Measurements from ENCODE around the gene TP53I13.

TP53I13 gene

DNA sequence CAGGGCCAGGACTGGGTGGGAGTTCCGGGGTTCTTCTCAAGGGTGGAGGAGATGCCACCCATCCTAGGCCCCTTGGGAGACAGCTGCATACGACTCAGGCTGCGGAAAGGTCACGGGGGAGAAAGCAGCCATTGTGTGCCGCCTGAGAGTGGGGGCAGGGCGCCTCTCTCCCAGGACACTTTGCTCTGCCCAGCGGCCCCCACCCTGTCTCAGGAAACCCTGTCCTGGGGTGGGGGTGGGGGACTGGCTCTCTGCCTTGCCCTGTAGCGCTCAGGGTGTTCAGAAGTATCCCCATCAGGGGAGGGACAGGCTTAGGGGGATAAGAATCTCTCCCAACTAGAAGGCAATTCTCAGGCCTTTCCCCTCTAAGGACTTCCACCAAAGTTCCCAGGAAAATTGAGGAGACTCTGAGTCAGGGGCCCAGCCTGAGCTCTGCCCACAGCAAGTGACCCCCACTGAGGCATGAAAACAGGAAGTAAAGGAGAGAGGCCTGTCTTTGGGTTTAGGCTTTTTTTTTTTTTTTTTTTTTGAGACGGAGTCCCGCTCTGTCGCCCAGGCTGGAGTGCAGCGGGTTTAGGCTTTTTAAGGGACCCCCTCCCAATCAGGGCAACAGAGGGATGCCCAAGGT lies 16.1 kb downstream of the TP53I13 start:
- peak overlapping the region; percentile 24 for H3K9ac ChIP-seq (ENCODE audit: low read depth, low read length)

DNA sequence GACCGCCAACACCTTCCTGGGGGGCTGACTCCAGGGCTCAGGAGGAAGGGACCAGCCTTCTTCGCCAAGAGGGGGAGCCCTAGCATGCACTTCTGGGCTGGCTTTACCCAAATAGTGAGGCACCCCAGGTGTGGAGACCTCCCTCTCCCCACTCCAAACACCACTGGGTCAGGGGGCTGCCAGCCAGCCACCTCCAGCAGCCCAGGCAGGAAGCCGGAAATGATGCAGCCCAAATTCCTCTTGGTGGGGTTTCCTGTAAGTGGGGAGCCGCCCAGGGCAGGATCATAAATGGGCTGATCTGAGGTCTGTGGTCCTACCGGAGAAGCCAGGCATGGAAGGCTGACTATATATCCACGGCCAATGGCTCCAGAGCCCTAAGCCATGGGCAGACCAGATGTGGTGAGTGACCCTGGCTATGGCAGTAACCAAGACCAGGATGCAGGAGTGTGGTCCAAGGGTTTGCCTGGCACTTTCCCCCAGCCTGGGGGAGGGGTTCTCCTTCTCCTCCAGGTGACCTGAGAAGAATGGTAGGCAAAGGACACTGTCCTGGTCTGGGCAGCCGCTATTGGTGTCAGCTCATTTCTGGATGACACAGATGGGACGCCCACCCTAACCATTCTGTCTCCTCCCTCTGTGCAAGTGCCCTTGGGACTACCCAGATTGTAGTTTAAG lies 16.7 kb downstream of the TP53I13 start:
- Histone ChIP-seq H3K36me3 (ENCODE audit: control insufficient read depth, insufficient read depth, low read length) (peaks cover 3% of the 10 kb centered on the region), H3K9ac (ENCODE audit: low read depth, low read length) (no peak overlapping the region), H3K4me1 (ENCODE audit: control insufficient read depth, insufficient read depth, low read length) (peaks cover 13% of the 10 kb centered on the region), H3K27me3 (ENCODE audit: control insufficient read depth, insufficient read depth, low read length) (peaks cover 16% of the 10 kb centered on the region), H3K9me3 (ENCODE audit: control insufficient read depth, insufficient read depth, low read length) (no peaks in the 10 kb centered on the region), H3K4me3 (ENCODE audit: low read depth, low read length) (no peak overlapping the region)

More for the DNA sequence above, 16.1 kb downstream of the TP53I13 start:
- no peak overlapping the region for H3K4me3 ChIP-seq (ENCODE audit: low read depth, low read length)
- H3K9me3 ChIP-seq (ENCODE audit: control insufficient read depth, insufficient read depth, low read length), result no peaks in the 10 kb centered on the region
- H3K4me1 ChIP-seq (ENCODE audit: control insufficient read depth, insufficient read depth, low read length), result peaks cover 9% of the 10 kb centered on the region
- H3K27me3 ChIP-seq (ENCODE audit: control insufficient read depth, insufficient read depth, low read length), result peaks cover 11% of the 10 kb centered on the region
- H3K36me3 ChIP-seq (ENCODE audit: control insufficient read depth, insufficient read depth, low read length), result peaks cover 3% of the 10 kb centered on the region

DNA sequence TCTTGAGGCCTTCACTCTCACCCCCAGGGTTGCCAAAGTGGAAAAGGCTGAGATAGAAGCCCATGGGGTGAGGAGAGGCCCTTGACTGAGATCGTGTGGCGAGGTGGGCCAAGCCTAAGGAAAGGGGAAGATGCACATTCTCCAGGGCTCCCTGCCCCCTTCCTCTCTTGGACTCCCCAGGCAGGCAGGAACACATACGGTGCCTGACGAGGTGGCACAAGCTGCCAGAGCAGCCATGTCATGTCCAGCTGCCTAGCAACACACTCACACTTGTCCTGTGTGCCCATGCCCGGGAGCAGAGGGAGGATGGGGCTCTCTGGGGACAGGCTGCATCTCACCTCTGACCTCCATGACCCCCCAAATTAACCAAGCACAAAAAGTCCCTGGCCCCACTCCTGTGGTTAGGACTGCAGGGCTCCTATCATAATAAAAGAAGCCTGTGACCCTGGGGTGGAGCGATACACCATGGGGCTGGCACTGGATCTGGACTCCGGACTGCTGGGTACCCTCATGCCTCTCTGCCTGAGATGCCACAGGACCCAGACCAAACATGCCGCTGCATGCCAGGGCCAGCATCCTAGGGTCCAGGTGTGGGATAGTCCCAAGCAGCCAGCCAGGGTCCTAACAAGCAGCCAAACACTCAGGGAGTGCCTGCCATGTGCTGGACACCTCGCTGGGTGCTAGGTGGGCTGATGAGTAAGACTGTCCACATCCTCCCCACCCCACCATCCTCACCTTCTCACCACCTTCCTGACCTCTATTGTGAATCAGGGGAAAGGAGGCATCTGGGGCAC lies 18.4 kb downstream of the TP53I13 start:
- Histone ChIP-seq H3K9me3 (ENCODE audit: control insufficient read depth, insufficient read depth, low read length) (no peaks in the 10 kb centered on the region), H3K36me3 (ENCODE audit: control insufficient read depth, insufficient read depth, low read length) (peaks cover 3% of the 10 kb centered on the region), H3K4me1 (ENCODE audit: control insufficient read depth, insufficient read depth, low read length) (peaks cover 14% of the 10 kb centered on the region), H3K27me3 (ENCODE audit: control insufficient read depth, insufficient read depth, low read length) (peaks cover 21% of the 10 kb centered on the region), H3K9ac (ENCODE audit: low read depth, low read length) (no peak overlapping the region), H3K4me3 (ENCODE audit: low read depth, low read length) (no peak overlapping the region)

DNA sequence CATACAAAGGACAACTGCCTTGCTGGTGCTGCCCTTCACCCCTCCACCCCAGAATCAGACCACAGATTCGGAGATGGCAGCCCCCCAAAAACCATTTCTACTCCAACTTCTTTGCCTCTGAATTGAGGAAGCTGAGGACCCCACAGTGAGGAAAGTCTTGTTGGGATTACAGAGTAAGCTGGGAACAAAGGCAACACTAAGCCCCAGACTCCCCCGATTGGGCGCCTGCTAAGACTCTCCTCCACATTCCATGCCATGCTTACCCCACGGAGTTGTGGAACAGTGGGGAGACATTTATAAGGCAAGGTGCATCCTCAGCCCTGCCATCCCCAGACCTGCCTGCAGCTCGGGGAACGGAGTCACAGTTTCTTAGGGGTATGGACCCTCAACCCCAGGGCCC lies 19.1 kb downstream of the TP53I13 start:
- H3K4me3 ChIP-seq (ENCODE audit: low read depth, low read length), result no peak overlapping the region
- H3K9me3 ChIP-seq (ENCODE audit: control insufficient read depth, insufficient read depth, low read length), result no peaks in the 10 kb centered on the region
- peaks cover 14% of the 10 kb centered on the region for H3K4me1 ChIP-seq (ENCODE audit: control insufficient read depth, insufficient read depth, low read length)
- H3K27me3 ChIP-seq (ENCODE audit: control insufficient read depth, insufficient read depth, low read length), result peaks cover 21% of the 10 kb centered on the region
- H3K9ac ChIP-seq (ENCODE audit: low read depth, low read length), result no peak overlapping the region
- peaks cover 3% of the 10 kb centered on the region for H3K36me3 ChIP-seq (ENCODE audit: control insufficient read depth, insufficient read depth, low read length)

DNA sequence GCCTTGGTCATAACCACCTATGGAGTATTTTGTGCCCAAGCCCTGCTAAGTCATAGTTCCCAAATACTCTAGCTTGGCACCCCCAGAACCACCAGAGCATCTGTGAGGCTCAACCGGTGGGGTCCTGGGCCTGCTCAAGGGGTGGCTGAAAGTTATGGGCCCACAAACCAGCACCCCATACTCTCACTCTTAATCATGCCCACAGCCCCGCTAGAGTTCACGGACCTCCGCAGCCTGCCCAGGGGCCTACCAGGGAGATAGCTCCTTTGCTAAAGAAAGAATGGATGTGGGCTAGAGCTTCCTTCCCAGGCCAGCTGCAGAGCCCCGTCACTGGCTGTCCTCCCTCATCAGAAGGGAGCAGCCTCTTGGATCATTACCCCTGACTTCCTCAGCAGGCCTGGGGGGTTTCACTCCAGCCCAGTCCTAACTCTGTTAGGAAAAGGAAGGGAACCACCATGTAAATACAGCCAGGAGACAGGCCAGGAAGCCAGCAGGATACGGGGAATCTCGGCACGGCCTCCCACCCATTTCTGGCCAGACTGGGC lies 19.6 kb downstream of the TP53I13 start:
- H3K4me3 ChIP-seq (ENCODE audit: low read depth, low read length), result peak overlapping the region; percentile 77
- H3K4me1 ChIP-seq (ENCODE audit: control insufficient read depth, insufficient read depth, low read length), result peaks cover 14% of the 10 kb centered on the region
- H3K27me3 ChIP-seq (ENCODE audit: control insufficient read depth, insufficient read depth, low read length), result peaks cover 21% of the 10 kb centered on the region
- no peaks in the 10 kb centered on the region for H3K9me3 ChIP-seq (ENCODE audit: control insufficient read depth, insufficient read depth, low read length)
- H3K9ac ChIP-seq (ENCODE audit: low read depth, low read length), result no peak overlapping the region
- H3K36me3 ChIP-seq (ENCODE audit: control insufficient read depth, insufficient read depth, low read length), result peaks cover 1% of the 10 kb centered on the region

DNA sequence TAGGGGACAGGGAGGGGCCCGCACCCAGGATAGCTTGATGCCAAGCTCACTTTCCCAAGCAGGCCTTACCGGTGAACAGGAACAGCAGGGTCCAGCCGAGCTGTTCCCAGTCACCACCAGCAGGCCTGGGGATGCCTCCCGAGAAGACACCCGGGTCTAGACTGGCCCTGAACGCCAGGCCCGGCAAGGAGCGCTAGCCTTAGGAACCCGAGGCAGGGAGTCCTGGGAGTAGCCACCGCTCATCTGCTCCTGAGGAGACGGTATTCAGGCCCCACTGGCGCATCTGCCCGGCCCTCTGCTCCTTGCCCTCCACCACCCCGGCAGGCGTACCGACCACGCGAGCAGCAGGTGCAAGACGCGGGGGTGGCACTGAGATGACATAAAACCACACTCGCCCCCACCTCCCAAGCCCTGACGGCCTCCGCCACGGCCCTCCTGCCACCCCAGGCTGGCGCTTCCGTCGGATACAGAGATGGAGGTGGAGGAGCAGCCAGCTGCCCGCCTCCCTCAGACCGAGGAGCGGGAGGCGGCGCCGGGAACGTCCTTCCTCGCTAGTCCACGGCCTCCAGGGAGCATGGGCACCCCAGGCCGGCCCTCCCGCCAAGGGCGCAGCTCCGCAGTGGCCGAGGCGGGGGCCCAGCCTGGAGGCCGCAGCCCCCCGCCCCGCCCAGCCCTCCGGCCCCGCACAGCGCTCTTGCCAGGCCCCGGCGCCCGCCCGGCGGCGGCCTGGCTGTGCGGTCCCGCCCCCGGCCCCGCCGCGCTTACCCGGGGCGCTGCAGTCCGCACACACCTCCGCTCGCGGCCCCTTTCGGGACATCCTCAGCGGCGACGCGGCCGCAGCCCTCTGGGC lies 20.3 kb downstream of the TP53I13 start:
- Histone ChIP-seq H3K9ac (ENCODE audit: low read depth, low read length) (peak overlapping the region; percentile 47), H3K4me1 (ENCODE audit: control insufficient read depth, insufficient read depth, low read length) (peaks cover 14% of the 10 kb centered on the region), H3K4me3 (ENCODE audit: low read depth, low read length) (peak overlapping the region; percentile 77), H3K9me3 (ENCODE audit: control insufficient read depth, insufficient read depth, low read length) (no peaks in the 10 kb centered on the region), H3K36me3 (ENCODE audit: control insufficient read depth, insufficient read depth, low read length) (no peaks in the 10 kb centered on the region), H3K27me3 (ENCODE audit: control insufficient read depth, insufficient read depth, low read length) (peaks cover 21% of the 10 kb centered on the region)

DNA sequence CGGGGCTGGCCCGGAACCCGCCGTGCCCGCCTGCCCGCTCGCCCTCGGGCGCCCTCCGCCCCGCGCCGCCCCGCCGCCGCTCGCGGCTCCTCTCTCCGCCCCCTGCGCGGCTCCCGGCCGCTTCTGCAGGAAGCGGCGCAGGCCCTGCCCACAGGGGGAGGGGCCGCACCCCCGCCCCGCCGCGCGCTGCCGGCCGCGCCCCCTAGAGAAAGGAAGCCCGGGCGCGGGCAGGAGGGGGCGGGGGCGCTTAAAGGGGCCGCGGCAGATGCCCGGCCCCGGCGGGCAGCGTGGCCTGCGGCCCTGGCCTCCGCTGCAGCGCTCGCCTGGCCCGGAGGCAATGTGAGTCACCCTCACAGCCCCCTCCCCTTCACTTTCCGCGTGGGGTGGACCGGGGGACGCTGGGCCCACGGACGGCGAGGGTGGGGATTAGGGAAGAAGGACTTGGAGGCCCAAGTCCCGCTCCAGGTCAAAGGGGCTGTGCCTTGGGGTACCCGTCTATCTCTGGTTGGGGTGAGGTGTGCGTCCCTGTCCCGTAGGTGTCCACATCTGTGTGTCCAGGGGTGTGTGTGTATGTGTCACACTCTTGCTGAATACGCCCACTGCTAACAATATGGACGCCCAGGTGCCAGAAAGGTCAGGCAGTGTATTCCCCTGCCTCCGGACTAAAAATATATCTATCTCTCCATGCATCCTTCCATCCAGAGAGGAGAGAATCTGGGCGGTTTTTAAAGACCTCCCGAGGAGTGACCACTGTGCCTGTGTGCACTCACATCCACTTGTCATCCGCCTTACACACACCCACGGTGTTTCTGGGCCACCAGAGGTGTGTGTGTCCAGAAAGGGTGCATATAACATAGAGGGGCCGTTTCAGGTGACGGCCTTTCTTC lies 21.3 kb downstream of the TP53I13 start, which contains the start of gene GIT1:
Gene GIT1, minus strand, starts transcription at position 125 of the 887 bp plus-strand sequence. CDS start 270 bp downstream, outside the sequence.
- peaks cover 21% of the 10 kb centered on the region for H3K27me3 ChIP-seq (ENCODE audit: control insufficient read depth, insufficient read depth, low read length)
- no peaks in the 10 kb centered on the region for H3K9me3 ChIP-seq (ENCODE audit: control insufficient read depth, insufficient read depth, low read length)
- H3K36me3 ChIP-seq (ENCODE audit: control insufficient read depth, insufficient read depth, low read length), result no peaks in the 10 kb centered on the region
- H3K9ac ChIP-seq (ENCODE audit: low read depth, low read length), result peak within 1 kb of the TSS; percentile 47
- H3K4me3 ChIP-seq (ENCODE audit: low read depth, low read length), result peak within 1 kb of the TSS; percentile 77
- H3K4me1 ChIP-seq (ENCODE audit: control insufficient read depth, insufficient read depth, low read length), result peaks cover 10% of the 10 kb centered on the region

DNA sequence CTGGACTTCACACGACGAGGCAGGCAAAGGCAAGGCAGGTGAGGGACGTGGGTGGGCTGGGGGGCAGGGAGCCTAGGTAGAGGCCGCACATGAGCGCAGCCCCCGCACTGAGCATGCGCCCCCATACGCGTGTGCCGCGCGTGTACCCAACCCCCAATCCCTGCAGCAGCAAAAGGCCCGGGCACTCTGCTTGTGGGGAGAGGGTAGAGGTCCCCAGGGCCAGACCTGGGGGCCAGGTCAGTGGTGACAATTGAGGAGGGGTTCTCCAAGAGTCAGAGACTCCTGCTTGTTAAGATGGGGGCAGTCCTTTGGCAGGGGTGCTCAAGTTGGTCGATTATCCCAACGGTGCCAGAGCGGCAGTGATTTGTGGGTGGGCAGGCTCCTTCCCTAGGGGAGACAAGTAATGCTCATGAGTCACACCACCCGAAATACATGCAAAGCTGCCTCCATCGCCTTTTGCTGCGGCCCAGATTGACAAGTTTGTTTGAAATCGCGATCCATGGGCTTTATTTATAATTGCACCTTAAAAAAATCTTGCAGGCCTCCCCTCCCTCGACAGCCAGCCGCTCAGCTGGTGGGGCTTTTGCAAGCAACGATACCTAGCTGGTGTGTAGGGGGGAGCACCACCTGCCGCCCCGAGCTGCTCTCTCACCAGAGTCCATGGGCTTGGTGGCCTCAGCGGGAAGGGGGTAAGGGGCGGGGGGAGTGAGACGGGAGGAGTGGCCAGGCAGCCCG lies 22.1 kb downstream of the TP53I13 start:
- peaks cover 5% of the 10 kb centered on the region for H3K4me1 ChIP-seq (ENCODE audit: control insufficient read depth, insufficient read depth, low read length)
- no peak overlapping the region for H3K9ac ChIP-seq (ENCODE audit: low read depth, low read length)
- H3K27me3 ChIP-seq (ENCODE audit: control insufficient read depth, insufficient read depth, low read length), result peaks cover 21% of the 10 kb centered on the region
- no peaks in the 10 kb centered on the region for H3K9me3 ChIP-seq (ENCODE audit: control insufficient read depth, insufficient read depth, low read length)
- no peaks in the 10 kb centered on the region for H3K36me3 ChIP-seq (ENCODE audit: control insufficient read depth, insufficient read depth, low read length)
- H3K4me3 ChIP-seq (ENCODE audit: low read depth, low read length), result peak overlapping the region; percentile 74

DNA sequence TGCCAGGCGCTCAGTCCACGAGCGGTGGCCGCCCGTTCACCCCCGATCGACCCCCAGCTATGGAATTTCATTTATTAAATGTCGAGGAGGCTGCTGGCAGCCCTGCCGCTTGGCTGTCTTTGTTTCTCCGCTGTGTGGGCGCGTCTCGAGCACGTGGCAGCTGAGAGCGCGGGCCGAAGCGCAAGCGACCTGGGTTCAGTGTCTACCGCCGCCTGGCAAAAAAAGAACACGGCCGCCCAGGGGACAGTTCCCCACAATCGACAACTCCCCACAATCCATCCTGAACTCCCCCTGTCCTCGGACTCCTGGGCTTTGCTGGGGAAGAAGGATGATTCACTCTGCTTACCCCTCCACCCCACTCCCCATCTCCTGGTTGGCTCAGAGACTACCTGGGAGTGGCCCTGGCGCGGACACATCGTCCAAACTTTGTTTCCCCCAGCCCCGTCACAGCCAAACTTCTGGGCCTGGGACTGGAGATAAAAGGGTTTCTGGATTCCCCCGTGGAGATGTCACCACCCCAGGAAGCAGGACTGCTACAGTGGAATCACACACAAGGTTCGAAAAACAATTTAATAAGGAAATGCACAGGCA lies 22.7 kb downstream of the TP53I13 start:
- no peak overlapping the region for H3K9ac ChIP-seq (ENCODE audit: low read depth, low read length)
- peaks cover 5% of the 10 kb centered on the region for H3K4me1 ChIP-seq (ENCODE audit: control insufficient read depth, insufficient read depth, low read length)
- H3K4me3 ChIP-seq (ENCODE audit: low read depth, low read length), result peak overlapping the region; percentile 74

More for the DNA sequence above, 22.7 kb downstream of the TP53I13 start:
- Histone ChIP-seq H3K27me3 (ENCODE audit: control insufficient read depth, insufficient read depth, low read length) (peaks cover 21% of the 10 kb centered on the region), H3K9me3 (ENCODE audit: control insufficient read depth, insufficient read depth, low read length) (no peaks in the 10 kb centered on the region), H3K36me3 (ENCODE audit: control insufficient read depth, insufficient read depth, low read length) (no peaks in the 10 kb centered on the region)

Data from iPS-15b (cell line).